ENCODE results near the gene PLCH1. TPM values are rescaled to one million over a fixed set of nuclear protein-coding genes. Genes with fewer than 3 reads are reported as not detected.

The PLCH1 gene
- total and polyA plus RNA-seq, 2 of the 8 experiments (the other 6 are each of a cell fraction or from before 2014, with no cell fraction given), result 5.8 to 17.2 TPM

DNA sequence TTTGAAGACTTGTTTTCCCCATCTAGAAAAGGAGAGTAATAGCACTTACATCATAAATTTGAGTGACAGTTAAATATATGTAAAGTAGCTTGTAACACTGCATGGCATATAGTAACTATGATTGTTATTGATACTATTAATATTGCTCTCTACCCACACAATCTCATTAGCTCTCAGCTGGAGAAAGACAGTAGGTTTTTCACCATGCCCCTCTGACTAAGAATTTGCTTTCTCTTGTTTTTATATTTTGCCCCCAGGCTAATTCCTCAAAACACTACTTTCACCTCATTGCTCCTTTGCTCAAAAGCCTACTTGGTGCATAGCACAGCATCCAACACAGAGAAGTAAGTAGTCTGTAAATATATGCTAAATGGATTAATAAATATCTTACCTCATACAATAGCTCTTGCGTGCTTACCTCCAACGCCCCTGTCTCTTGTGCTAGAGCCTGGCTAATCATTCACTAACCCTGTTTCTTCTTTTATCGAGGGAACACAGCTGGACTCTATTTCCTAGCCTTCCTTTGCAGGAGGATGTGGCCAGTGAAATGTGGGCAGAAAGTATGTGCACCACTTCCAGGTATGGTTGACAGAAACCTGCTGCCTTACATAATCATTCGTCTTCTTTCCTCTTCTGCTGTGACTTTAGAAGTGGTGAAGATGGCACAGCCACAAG, 190.0 kb downstream of the PLCH1 start (continued):
- TF ChIP-seq, protein P1, sequence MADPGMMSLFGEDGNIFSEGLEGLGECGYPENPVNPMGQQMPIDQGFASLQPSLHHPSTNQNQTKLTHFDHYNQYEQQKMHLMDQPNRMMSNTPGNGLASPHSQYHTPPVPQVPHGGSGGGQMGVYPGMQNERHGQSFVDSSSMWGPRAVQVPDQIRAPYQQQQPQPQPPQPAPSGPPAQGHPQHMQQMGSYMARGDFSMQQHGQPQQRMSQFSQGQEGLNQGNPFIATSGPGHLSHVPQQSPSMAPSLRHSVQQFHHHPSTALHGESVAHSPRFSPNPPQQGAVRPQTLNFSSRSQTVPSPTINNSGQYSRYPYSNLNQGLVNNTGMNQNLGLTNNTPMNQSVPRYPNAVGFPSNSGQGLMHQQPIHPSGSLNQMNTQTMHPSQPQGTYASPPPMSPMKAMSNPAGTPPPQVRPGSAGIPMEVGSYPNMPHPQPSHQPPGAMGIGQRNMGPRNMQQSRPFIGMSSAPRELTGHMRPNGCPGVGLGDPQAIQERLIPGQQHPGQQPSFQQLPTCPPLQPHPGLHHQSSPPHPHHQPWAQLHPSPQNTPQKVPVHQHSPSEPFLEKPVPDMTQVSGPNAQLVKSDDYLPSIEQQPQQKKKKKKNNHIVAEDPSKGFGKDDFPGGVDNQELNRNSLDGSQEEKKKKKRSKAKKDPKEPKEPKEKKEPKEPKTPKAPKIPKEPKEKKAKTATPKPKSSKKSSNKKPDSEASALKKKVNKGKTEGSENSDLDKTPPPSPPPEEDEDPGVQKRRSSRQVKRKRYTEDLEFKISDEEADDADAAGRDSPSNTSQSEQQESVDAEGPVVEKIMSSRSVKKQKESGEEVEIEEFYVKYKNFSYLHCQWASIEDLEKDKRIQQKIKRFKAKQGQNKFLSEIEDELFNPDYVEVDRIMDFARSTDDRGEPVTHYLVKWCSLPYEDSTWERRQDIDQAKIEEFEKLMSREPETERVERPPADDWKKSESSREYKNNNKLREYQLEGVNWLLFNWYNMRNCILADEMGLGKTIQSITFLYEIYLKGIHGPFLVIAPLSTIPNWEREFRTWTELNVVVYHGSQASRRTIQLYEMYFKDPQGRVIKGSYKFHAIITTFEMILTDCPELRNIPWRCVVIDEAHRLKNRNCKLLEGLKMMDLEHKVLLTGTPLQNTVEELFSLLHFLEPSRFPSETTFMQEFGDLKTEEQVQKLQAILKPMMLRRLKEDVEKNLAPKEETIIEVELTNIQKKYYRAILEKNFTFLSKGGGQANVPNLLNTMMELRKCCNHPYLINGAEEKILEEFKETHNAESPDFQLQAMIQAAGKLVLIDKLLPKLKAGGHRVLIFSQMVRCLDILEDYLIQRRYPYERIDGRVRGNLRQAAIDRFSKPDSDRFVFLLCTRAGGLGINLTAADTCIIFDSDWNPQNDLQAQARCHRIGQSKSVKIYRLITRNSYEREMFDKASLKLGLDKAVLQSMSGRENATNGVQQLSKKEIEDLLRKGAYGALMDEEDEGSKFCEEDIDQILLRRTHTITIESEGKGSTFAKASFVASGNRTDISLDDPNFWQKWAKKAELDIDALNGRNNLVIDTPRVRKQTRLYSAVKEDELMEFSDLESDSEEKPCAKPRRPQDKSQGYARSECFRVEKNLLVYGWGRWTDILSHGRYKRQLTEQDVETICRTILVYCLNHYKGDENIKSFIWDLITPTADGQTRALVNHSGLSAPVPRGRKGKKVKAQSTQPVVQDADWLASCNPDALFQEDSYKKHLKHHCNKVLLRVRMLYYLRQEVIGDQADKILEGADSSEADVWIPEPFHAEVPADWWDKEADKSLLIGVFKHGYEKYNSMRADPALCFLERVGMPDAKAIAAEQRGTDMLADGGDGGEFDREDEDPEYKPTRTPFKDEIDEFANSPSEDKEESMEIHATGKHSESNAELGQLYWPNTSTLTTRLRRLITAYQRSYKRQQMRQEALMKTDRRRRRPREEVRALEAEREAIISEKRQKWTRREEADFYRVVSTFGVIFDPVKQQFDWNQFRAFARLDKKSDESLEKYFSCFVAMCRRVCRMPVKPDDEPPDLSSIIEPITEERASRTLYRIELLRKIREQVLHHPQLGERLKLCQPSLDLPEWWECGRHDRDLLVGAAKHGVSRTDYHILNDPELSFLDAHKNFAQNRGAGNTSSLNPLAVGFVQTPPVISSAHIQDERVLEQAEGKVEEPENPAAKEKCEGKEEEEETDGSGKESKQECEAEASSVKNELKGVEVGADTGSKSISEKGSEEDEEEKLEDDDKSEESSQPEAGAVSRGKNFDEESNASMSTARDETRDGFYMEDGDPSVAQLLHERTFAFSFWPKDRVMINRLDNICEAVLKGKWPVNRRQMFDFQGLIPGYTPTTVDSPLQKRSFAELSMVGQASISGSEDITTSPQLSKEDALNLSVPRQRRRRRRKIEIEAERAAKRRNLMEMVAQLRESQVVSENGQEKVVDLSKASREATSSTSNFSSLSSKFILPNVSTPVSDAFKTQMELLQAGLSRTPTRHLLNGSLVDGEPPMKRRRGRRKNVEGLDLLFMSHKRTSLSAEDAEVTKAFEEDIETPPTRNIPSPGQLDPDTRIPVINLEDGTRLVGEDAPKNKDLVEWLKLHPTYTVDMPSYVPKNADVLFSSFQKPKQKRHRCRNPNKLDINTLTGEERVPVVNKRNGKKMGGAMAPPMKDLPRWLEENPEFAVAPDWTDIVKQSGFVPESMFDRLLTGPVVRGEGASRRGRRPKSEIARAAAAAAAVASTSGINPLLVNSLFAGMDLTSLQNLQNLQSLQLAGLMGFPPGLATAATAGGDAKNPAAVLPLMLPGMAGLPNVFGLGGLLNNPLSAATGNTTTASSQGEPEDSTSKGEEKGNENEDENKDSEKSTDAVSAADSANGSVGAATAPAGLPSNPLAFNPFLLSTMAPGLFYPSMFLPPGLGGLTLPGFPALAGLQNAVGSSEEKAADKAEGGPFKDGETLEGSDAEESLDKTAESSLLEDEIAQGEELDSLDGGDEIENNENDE (IDR thresholded peaks at IDR 0.05; ENCODE audit: insufficient replicate concordance, low read length), result no peak
- TF ChIP-seq TAF7 (optimal IDR thresholded peaks at IDR 0.05; ENCODE audit: borderline replicate concordance, low read depth, low read length) (no peak), CBX8 (IDR thresholded peaks at IDR 0.05; ENCODE audit: borderline replicate concordance, low read depth, low read length) (no peak), CHD2 (IDR thresholded peaks at IDR 0.05; ENCODE audit: low read length) (no peak), MAFK (IDR thresholded peaks at IDR 0.05; ENCODE audit: low read depth, low read length) (no peak)

All from H1 (cell line).